HG02885 (cell line): Measurements from ENCODE around the gene DNAJC11.

Experiments
- ATAC-seq: cut with Tn5 transposase; IDR thresholded peaks from one replicate; pipeline ENCODE4 v1.9.1; 2021; ENCODE audit warnings: mild to moderate bottlenecking; ENCODE audit not compliant: unreplicated experiment, poor library complexity

The DNAJC11 gene

GRCh38 chr1:6627031-6627430 is 74.6 kb downstream of the DNAJC11 start:
- no peak for ATAC-seq

GRCh38 chr1:6625584-6626149 is 75.9 kb downstream of the DNAJC11 start:
- ATAC-seq, result peak; percentile 17

- ATAC-seq, result peak; percentile 88
These were observed 76.7 kb downstream of the DNAJC11 start, which contains the start of gene THAP3 for GRCh38 chr1:6624710-6625583. TSS of gene THAP3 (plus strand) at chr1:6624868. CDS start at chr1:6625219, 351 bp downstream.

GRCh38 chr1:6623269-6623965 is 78.2 kb downstream of the DNAJC11 start:
- no peak for ATAC-seq

- ATAC-seq, result no peak
These were observed 79.0 kb downstream of the DNAJC11 start for GRCh38 chr1:6622396-6623152.

- ATAC-seq, result no peak
These were observed 79.9 kb downstream of the DNAJC11 start for GRCh38 chr1:6621429-6622391.

GRCh38 chr1:6619045-6619444 is 82.6 kb downstream of the DNAJC11 start:
- no peak for ATAC-seq

- no peak for ATAC-seq
These were observed 86.5 kb downstream of the DNAJC11 start for GRCh38 chr1:6614929-6615785.

- ATAC-seq, result no peak
These were observed 87.3 kb downstream of the DNAJC11 start for GRCh38 chr1:6614019-6614928.

- peak; percentile 89 for ATAC-seq
These were observed 88.1 kb downstream of the DNAJC11 start, which contains the start of gene PHF13 for GRCh38 chr1:6613361-6614018. TSS of gene PHF13 (plus strand) at chr1:6613731. CDS start at chr1:6614067, 336 bp downstream.

- peak; percentile 41 for ATAC-seq
These were observed 88.8 kb downstream of the DNAJC11 start for GRCh38 chr1:6612641-6613360.

- no peak for ATAC-seq
These were observed 97.6 kb downstream of the DNAJC11 start for GRCh38 chr1:6603915-6604558.

- peak; percentile 10 for ATAC-seq
These were observed 98.2 kb downstream of the DNAJC11 start for GRCh38 chr1:6603238-6603914.

GRCh38 chr1:6602669-6603237 is 98.9 kb downstream of the DNAJC11 start, which contains the start of gene KLHL21:
TSS of gene KLHL21 (minus strand) at chr1:6602869. CDS start at chr1:6602817, 52 bp downstream.
- ATAC-seq, result peak; percentile 62
